HCT116 (cell line): ENCODE results near the gene MYL6B. TPM values are rescaled to one million over a fixed set of nuclear protein-coding genes. Genes with fewer than 3 reads are reported as not detected.

Source experiments
- ATAC-seq: fragments of 200-7000 bp; cut with Tn5 transposase; 2 replicates; pipeline ENCODE4 v1.9.1; 2020; ENCODE audit warnings: mild to moderate bottlenecking, moderate library complexity
- BruUV-seq: library from RNA; stranded (reverse); fragments of 400-500 nt; replicated peaks from 2 replicates; lab custom pipeline; 2021; lab: Mats Ljungman, UMichigan
- CTCF ChIA-PET: fragments of 300-600 bp; sonication (Branson Sonifier 250); formaldehyde crosslinking; loops from one replicate; lab custom pipeline; 2021; ENCODE audit warnings: antibody characterized with exemption; lab: Charles Lee
- POLR2A ChIA-PET: fragments of 300-600, 350-600 bp; sonication (Branson Sonifier 250); formaldehyde crosslinking; loops from one replicate; lab custom pipeline; 2021; ENCODE audit warnings: antibody characterized with exemption; lab: Charles Lee
- RAD21 ChIA-PET, 2 experiments: fragments of 300-600 bp; sonication (Branson Sonifier 250); formaldehyde crosslinking; loops; one replicate each; lab custom pipeline; 2023; ENCODE audit warnings: low total read pairs in 2 of 2; ENCODE audit not compliant: uncharacterized antibody in 2 of 2, unreplicated experiment in 2 of 2, low non-redundant PET in 1 of 2; lab: Charles Lee
- DNase-seq: peaks from one replicate; pipeline ENCODE4 v3.0.0-alpha.2; 2010; ENCODE audit warnings: low read depth, low spot score
- H2AFZ ChIP-seq: fragments of 200-600 bp; shearing (Covaris generic), sonication (generic); 2 replicates; pipeline ENCODE4 v1.6.1; 2017; ENCODE audit warnings: low read depth, mixed run types, mixed read lengths, antibody characterized with exemption, low read length; ENCODE audit not compliant: poor library complexity, severe bottlenecking
- H3K27ac ChIP-seq: 2 replicates; pipeline ENCODE4 v1.5.1; 2012; ENCODE audit warnings: low read depth, low read length
- H3K27me3 ChIP-seq: fragments of 200-600 bp; sonication (generic); 2 replicates; pipeline ENCODE4 v1.6.1; 2016; ENCODE audit warnings: mixed run types, low read length, mixed read lengths; ENCODE audit not compliant: insufficient read depth
- H3K36me3 ChIP-seq, 2 experiments: fragments of 200-500 bp in 1 of 2; fragments of 200-600 bp in 1 of 2; sonication (Bioruptor generic) in 1 of 2; sonication (generic) in 1 of 2; 2 replicates each; pipeline versions ENCODE4 v1.5.1 to v1.6.1; 2014 to 2016; ENCODE audit warnings: low read length in 2 of 2, inconsistent platforms in 1 of 2, mixed read lengths in 1 of 2, mixed run types in 1 of 2; ENCODE audit not compliant: insufficient read depth in 2 of 2, control insufficient read depth in 1 of 2
- H3K4me1 ChIP-seq, 2 experiments: fragments of 200-600 bp in 1 of 2; sonication (generic) in 1 of 2; 2 replicates each; pipeline versions ENCODE4 v1.5.1 to v1.6.1; 2012 to 2017; ENCODE audit warnings: low read length in 2 of 2, inconsistent platforms in 1 of 2, mild to moderate bottlenecking in 1 of 2, mixed read lengths in 1 of 2, mixed run types in 1 of 2, moderate library complexity in 1 of 2; ENCODE audit not compliant: insufficient read depth in 2 of 2, control insufficient read depth in 1 of 2
- H3K4me2 ChIP-seq: fragments of 200-600 bp; sonication (generic); 2 replicates; pipeline ENCODE4 v1.6.1; 2017; ENCODE audit warnings: mixed run types, low read length, mixed read lengths
- H3K4me3 ChIP-seq, 2 experiments: fragments of 200-600 bp in 1 of 2; sonication (generic) in 1 of 2; replicated peaks in 1 of 2; 2 replicates each; pipeline ENCODE4 v1.5.1; 2011 to 2016; ENCODE audit warnings: low read length in 2 of 2, control low read depth in 1 of 2, low read depth in 1 of 2, mild to moderate bottlenecking in 1 of 2, mixed read lengths in 1 of 2, mixed run types in 1 of 2
- H3K79me2 ChIP-seq: fragments of 200-600 bp; sonication (generic); 2 replicates; pipeline ENCODE4 v1.6.1; 2017; ENCODE audit warnings: mild to moderate bottlenecking, mixed run types, low read length, moderate library complexity, mixed read lengths; ENCODE audit not compliant: insufficient read depth
- H3K9ac ChIP-seq: fragments of 200-600 bp; sonication (generic); 2 replicates; pipeline ENCODE4 v1.6.1; 2016; ENCODE audit warnings: low read length, mixed read lengths
- H3K9me2 ChIP-seq: fragments of 200-600 bp; sonication (generic), shearing (Covaris generic); 2 replicates; pipeline ENCODE4 v1.6.1; 2017; ENCODE audit warnings: mixed run types, mild to moderate bottlenecking, moderate library complexity; ENCODE audit not compliant: insufficient read depth
- H3K9me3 ChIP-seq, 2 experiments: fragments of 200-500 bp in 1 of 2; fragments of 200-600 bp in 1 of 2; sonication (Bioruptor generic) in 1 of 2; sonication (generic) in 1 of 2; 2 replicates each; pipeline ENCODE4 v1.6.1; 2014 to 2017; ENCODE audit warnings: low read length in 2 of 2, mixed read lengths in 2 of 2, inconsistent platforms in 1 of 2, low read depth in 1 of 2, mild to moderate bottlenecking in 1 of 2, mixed run types in 1 of 2, moderate library complexity in 1 of 2; ENCODE audit not compliant: control insufficient read depth in 1 of 2, insufficient read depth in 1 of 2
- H4K20me1 ChIP-seq: fragments of 200-600 bp; sonication (generic), shearing (Covaris generic); 2 replicates; pipeline ENCODE4 v1.6.1; 2017; ENCODE audit warnings: mixed run types, mild to moderate bottlenecking, moderate library complexity; ENCODE audit not compliant: insufficient read depth
- CBX3 ChIP-seq: IDR thresholded peaks from 2 replicates; pipeline ENCODE4 v1.6.1; 2012; ENCODE audit warnings: low read depth
- CEBPB ChIP-seq: IDR thresholded peaks from 2 replicates; pipeline ENCODE4 v1.6.1; 2012; ENCODE audit warnings: low read depth
- CTCF ChIP-seq, 3 experiments: fragments of 200-600 bp in 1 of 3; sonication (generic) in 1 of 3; IDR thresholded peaks in 2 of 3; conservative IDR thresholded peaks in 1 of 3; 2 replicates each; pipeline ENCODE4 v1.5.1; 2012 to 2017; ENCODE audit warnings: low read depth in 2 of 3, low read length in 2 of 3, antibody characterized with exemption in 1 of 3, borderline replicate concordance in 1 of 3, control low read depth in 1 of 3, mild to moderate bottlenecking in 1 of 3, mixed read lengths in 1 of 3, mixed run types in 1 of 3, moderate library complexity in 1 of 3; ENCODE audit not compliant: insufficient read depth in 1 of 3
- ELF1 ChIP-seq: IDR thresholded peaks from 2 replicates; pipeline ENCODE4 v1.6.1; 2012; ENCODE audit warnings: low read depth, borderline replicate concordance
- EZH2 ChIP-seq: fragments of 200-600 bp; sonication (generic); IDR thresholded peaks from 2 replicates; pipeline ENCODE4 v1.6.1; 2017; ENCODE audit warnings: antibody characterized with exemption, mixed run types
- POLR2AphosphoS5 ChIP-seq: IDR thresholded peaks from 2 replicates; pipeline ENCODE4 v1.6.1; 2011; ENCODE audit warnings: mild to moderate bottlenecking, low read depth, low read length, moderate library complexity
- REST ChIP-seq: IDR thresholded peaks from 2 replicates; pipeline ENCODE4 v1.6.1; 2012; ENCODE audit warnings: low read depth
- SIN3A ChIP-seq: IDR thresholded peaks from 2 replicates; pipeline ENCODE4 v1.6.1; 2012; ENCODE audit warnings: low read depth
- SP1 ChIP-seq: IDR thresholded peaks from 2 replicates; pipeline ENCODE4 v1.6.1; 2012; ENCODE audit warnings: low read depth
- TCF7L2 ChIP-seq: IDR thresholded peaks from 2 replicates; pipeline ENCODE4 v1.7.0; 2011; ENCODE audit warnings: borderline replicate concordance, inconsistent platforms; ENCODE audit not compliant: insufficient read depth, insufficient read length; ENCODE audit errors: extremely low read depth
- YY1 ChIP-seq: IDR thresholded peaks from 2 replicates; pipeline ENCODE4 v1.6.1; 2011; ENCODE audit warnings: low read length, low read depth, moderate library complexity, mild to moderate bottlenecking; ENCODE audit not compliant: insufficient replicate concordance; ENCODE audit errors: extremely low read depth
- ZFX ChIP-seq: fragments of 450-650 bp; IDR thresholded peaks from 2 replicates; pipeline ENCODE4 v1.6.1; 2017
- intact Hi-C: fragments of 100-400 bp; cut with micrococcal nuclease; formaldehyde crosslinking; loops from 2 replicates; pipeline ENCODE4 v1.10.0; 2022
- total RNA-seq: library from RNA; stranded (reverse); gene quantifications from one replicate; pipeline ENCODE4 v1.2.1, GENCODE V29; 2021; ENCODE audit not compliant: unreplicated experiment
- TF ChIP-seq, protein P1 (sequence below): IDR thresholded peaks from 2 replicates; pipeline ENCODE4 v1.6.1; 2012
- TF ChIP-seq, protein P2 (sequence below): IDR thresholded peaks from 2 replicates; pipeline ENCODE4 v1.6.1; 2011; ENCODE audit warnings: mild to moderate bottlenecking, low read length, moderate library complexity; ENCODE audit not compliant: insufficient replicate concordance; ENCODE audit errors: extremely low read depth

Gene MYL6B
- total RNA-seq, 1 experiment from 2014 or later: 94.3 TPM

DNA sequence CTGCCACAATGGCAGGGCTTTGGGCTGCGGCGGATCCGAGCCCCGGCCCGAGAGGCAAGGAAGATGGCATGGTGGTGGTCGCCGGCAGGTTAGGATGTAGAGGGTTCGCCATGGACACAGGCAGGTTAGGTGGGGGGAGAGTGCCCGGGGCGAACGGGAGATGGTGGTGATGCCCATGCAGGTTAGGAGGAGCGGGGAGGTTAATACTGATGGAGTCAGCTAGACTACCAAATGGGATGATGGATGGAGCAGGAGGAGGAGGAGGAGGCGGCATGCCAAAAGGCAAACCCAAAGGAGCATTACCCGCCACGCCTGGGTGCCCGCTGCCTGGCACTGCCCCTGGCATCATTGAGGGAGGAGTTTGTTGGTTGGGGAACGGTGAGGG lies 11.9 kb downstream of the MYL6B start:
- Histone ChIP-seq H3K36me3 (peaks cover 54 to 55% of the 10 kb centered on the region in 2 experiments), H2AFZ (no peak overlapping the region), H3K9me3 (no peaks in the 10 kb centered on the region), H3K4me3 (no peak overlapping the region), H3K9me2 (no peaks in the 10 kb centered on the region), H4K20me1 (no peaks in the 10 kb centered on the region), H3K4me1 (peaks cover 4 to 8% of the 10 kb centered on the region in 2 experiments; a peak in 3 of 4 replicates), H3K27ac (no peak overlapping the region), H3K9ac (no peak overlapping the region), H3K27me3 (no peaks in the 10 kb centered on the region), H3K4me2 (no peak overlapping the region), H3K79me2 (peaks cover 31% of the 10 kb centered on the region)
- DNase-seq (no peak), ATAC-seq (no peak)
- TF ChIP-seq POLR2AphosphoS5: no peak
- TF ChIP-seq, protein P1, sequence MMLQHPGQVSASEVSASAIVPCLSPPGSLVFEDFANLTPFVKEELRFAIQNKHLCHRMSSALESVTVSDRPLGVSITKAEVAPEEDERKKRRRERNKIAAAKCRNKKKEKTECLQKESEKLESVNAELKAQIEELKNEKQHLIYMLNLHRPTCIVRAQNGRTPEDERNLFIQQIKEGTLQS: no peak
- no peak for TF ChIP-seq YY1
- TF ChIP-seq ZFX: no peak
- TF ChIP-seq, protein P2, sequence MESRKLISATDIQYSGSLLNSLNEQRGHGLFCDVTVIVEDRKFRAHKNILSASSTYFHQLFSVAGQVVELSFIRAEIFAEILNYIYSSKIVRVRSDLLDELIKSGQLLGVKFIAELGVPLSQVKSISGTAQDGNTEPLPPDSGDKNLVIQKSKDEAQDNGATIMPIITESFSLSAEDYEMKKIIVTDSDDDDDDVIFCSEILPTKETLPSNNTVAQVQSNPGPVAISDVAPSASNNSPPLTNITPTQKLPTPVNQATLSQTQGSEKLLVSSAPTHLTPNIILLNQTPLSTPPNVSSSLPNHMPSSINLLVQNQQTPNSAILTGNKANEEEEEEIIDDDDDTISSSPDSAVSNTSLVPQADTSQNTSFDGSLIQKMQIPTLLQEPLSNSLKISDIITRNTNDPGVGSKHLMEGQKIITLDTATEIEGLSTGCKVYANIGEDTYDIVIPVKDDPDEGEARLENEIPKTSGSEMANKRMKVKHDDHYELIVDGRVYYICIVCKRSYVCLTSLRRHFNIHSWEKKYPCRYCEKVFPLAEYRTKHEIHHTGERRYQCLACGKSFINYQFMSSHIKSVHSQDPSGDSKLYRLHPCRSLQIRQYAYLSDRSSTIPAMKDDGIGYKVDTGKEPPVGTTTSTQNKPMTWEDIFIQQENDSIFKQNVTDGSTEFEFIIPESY: no peak
- TF ChIP-seq CTCF (IDR thresholded peaks at IDR 0.05 in 2 of 3, conservative IDR thresholded peaks at IDR 0.05 in 1 of 3; ENCODE audit: borderline replicate concordance in 1 of 3, insufficient read depth in 1 of 3, low read depth in 2 of 3, low read length in 2 of 3): no peak
- no peak for TF ChIP-seq SP1
- TF ChIP-seq ELF1: no peak
- TF ChIP-seq CBX3: no peak
- TF ChIP-seq TCF7L2: no peak
- no peak for TF ChIP-seq CEBPB
- TF ChIP-seq EZH2: no peak
- no peak for TF ChIP-seq REST
- no peak for TF ChIP-seq SIN3A
- RAD21 ChIA-PET: no interaction called here
- POLR2A ChIA-PET: no interaction called here
- CTCF ChIA-PET: no interaction called here
- BruUV-seq: no TSS peak
- intact Hi-C loops: no loop called here
